Epithelial cell of esophagus (primary cell): ENCODE results near the gene HIF1AN.
A peak's percentile ranks its signal among the peaks of the same experiment; 100 is the strongest.

Experiments used
- DNase-seq: peaks from one replicate; pipeline ENCODE4 v3.0.0; 2010; ENCODE audit warnings: low read depth
- H3K4me3 ChIP-seq: 2 replicates; pipeline ENCODE4 v1.5.1; 2011; ENCODE audit warnings: mild to moderate bottlenecking, low read length, control low read depth
- TF ChIP-seq, protein P1 (sequence below): IDR thresholded peaks from 2 replicates; pipeline ENCODE4 v1.5.1; 2011; ENCODE audit warnings: low read depth, mild to moderate bottlenecking, low read length, control low read depth, inconsistent platforms; ENCODE audit not compliant: insufficient read depth; ENCODE audit errors: missing control alignments

HIF1AN gene

DNA sequence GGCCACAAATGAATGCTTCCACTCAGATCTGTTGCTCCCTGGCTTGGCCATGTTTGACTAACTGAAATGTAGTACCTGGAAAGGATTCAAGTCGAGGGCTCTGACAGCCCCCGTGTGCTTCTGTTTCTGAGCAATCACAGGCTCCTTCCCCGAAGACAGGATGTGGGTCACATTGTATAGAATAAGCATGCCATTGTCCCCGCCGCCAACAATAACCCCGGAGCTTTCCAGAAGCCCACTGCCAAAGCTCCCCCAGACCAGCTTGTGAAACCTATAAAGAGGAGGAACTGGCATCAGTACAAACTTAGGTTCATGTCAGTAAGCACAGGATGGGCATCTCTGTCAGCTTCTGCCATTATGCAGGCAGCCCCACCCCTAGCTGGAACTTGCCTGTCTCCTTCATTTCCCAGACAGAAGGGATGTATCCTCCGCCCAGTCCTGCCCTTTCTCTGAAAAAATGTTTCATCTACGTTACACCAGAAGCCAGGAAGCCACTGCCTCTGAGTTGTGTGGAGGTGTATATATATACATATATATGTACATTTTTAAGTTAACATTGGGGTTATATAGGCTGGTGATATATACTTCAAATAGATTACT is 26.4 kb upstream of the HIF1AN start:
- TF ChIP-seq, protein P1, sequence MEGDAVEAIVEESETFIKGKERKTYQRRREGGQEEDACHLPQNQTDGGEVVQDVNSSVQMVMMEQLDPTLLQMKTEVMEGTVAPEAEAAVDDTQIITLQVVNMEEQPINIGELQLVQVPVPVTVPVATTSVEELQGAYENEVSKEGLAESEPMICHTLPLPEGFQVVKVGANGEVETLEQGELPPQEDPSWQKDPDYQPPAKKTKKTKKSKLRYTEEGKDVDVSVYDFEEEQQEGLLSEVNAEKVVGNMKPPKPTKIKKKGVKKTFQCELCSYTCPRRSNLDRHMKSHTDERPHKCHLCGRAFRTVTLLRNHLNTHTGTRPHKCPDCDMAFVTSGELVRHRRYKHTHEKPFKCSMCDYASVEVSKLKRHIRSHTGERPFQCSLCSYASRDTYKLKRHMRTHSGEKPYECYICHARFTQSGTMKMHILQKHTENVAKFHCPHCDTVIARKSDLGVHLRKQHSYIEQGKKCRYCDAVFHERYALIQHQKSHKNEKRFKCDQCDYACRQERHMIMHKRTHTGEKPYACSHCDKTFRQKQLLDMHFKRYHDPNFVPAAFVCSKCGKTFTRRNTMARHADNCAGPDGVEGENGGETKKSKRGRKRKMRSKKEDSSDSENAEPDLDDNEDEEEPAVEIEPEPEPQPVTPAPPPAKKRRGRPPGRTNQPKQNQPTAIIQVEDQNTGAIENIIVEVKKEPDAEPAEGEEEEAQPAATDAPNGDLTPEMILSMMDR = no peak
- DNase-seq = peak; percentile 49
- no peak overlapping the region for H3K4me3 ChIP-seq

DNA sequence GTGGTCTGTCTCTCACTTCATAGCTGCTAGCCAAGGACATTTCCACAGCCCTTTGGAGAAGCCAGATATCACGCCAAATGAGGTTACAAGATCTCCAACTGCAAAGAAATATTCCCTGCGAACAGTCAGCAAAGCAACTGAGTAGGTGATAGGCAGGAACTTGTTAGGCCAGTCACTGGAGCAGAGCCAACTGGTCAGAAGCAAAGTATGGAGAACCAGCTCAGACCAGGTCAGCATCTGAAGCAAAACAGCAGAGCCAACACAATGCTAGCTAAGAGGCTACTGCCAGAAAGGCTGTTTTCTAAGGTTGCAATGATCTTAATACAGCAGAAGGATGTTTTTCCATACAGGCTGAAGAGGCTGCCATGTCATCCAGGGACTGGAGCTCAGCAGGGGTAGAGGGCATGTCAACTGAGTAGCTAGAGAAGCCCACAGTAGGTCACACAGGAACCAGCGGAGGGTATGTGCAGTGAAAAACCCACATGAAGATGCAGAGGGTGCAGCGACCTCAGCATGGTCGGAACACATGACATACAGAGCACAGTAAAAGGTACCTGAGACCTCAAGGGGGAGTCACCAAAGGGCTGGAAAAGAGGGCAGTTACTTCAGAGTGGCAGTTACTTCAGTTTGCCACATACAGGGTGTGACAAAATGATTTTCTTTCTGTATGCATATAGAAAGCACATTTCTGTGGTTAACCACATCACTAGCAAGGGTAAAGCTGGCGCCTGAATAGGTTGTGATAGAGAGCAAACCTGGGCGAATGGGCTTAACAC is 25.0 kb upstream of the HIF1AN start:
- DNase-seq = peak; percentile 62
- H3K4me3 ChIP-seq = no peak overlapping the region
- TF ChIP-seq, protein P1 = no peak

DNA sequence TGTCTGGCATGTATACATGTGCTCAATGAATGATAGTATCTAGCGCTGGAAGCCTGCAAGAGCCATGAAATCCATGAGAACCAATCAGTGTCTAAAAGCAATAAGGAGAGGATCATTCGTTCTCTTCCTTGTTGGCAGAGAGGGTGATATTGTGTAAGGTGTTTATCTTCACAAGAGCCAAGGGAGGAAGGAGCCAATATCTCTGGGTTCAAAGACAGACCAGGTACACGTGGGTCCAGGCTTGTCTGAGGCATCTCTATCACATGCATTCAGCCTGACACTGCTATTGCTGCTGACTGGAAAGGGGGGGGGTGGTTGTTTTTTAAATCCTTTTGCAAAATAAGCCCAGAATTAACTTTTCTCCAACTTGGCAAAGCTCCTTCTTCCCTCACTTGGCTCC is 20.1 kb upstream of the HIF1AN start:
- TF ChIP-seq, protein P1 = no peak
- no peak overlapping the region for H3K4me3 ChIP-seq
- DNase-seq = no peak

DNA sequence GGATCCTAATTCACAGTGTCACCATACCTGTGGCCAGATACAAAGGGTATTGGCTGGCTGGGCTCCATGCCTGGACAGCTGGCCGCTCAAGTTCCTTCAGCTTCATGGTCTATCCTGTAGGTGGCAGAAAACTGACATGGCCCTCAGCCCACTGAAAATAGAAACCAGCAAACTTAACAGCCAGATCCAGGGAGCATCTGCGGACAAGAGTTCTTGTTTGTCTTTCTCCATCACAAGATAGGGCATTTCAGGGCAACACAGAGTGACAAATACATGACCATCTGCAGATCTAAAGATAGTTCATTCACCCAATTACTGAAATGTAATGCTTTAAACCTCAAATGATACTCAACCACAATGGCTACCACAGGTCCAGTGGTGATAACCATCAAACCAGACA is 18.9 kb upstream of the HIF1AN start:
- H3K4me3 ChIP-seq = no peak overlapping the region
- no peak for DNase-seq
- TF ChIP-seq, protein P1 = no peak

DNA sequence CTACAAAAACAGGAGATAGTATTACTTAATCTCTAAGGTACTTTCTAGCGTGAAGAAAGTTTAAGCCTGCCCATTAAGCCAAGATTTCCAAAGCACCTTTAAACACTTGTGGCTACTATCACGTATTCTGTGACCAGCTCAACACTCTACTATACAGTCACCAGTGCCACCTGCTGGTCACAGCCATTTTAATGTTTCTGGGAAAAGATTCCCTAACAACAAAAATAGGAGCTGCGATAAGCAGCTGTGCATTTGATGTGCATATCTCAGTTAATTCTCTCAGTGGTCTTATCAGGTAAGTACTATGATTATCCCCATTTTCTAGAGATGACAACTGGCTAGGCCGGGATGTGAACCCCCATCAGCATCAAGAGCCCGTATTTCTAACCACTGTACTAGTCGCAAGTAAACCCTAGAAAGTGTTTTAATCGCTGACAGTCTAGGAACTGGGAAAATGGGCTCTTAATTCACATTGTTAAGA is 16.9 kb upstream of the HIF1AN start:
- TF ChIP-seq, protein P1 = peak; percentile 77
- no peak overlapping the region for H3K4me3 ChIP-seq
- peak; percentile 77 for DNase-seq

DNA sequence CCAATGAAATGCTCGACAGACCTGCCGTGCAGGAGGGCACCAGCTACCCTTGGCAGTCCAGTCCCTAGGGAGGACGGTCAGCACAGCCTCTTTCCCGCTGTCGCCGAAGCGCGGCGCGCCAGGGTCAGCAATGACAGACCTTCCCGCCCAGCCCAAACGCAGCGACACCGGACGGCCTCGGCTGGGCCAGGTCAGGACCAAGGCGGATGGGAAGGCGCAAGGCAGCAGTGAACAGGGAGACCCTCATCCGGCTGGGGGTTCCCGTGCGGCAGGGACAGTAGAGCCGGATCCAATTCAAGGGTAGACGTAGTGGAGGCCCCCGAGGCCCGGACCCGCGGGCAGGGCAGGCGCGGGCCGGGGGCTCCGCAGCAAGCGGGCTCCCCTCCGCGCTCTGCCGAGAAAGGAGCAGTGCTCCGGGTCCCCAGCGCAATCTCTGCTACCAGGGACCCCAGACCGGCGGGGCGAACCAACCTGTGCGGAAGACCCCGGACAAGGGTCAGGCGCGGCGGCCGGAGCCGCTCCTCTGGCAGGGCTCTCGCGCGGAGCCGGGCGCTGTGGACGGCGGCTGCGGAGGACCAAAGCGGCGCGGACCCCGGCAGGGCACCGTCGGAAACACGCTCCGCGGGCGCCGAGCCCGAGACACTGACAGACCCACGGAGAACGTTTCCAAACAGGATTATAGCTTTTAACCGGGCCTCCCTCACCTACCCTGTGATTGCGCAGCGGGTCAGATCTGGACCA is 16.3 kb upstream of the HIF1AN start, which contains the start of gene SEC31B:
Gene SEC31B, minus strand, starts transcription at position 551 of the 741 bp plus-strand sequence. CDS start 2,909 bp downstream, outside the sequence.
- TF ChIP-seq, protein P1 = no peak
- peak within 1 kb of the TSS; percentile 23 for H3K4me3 ChIP-seq
- no peak for DNase-seq
